GM18519 (cell line): Measurements from ENCODE around the gene CNN1.

Experiments used
- ATAC-seq: cut with Tn5 transposase; IDR thresholded peaks from one replicate; pipeline ENCODE4 v1.9.1; 2021; ENCODE audit warnings: mild to moderate bottlenecking, moderate library complexity; ENCODE audit not compliant: unreplicated experiment, low FRiP score

Gene CNN1

GRCh38 chr19:11538232-11539036 is at the start of gene CNN1:
Gene CNN1, plus strand, starts transcription at chr19:11538851. Its CDS starts 77 bp downstream, at chr19:11538928.
- no peak for ATAC-seq

- ATAC-seq = no peak
These were observed 49.3 kb upstream of the CNN1 start for GRCh38 chr19:11489378-11489777.

DNA sequence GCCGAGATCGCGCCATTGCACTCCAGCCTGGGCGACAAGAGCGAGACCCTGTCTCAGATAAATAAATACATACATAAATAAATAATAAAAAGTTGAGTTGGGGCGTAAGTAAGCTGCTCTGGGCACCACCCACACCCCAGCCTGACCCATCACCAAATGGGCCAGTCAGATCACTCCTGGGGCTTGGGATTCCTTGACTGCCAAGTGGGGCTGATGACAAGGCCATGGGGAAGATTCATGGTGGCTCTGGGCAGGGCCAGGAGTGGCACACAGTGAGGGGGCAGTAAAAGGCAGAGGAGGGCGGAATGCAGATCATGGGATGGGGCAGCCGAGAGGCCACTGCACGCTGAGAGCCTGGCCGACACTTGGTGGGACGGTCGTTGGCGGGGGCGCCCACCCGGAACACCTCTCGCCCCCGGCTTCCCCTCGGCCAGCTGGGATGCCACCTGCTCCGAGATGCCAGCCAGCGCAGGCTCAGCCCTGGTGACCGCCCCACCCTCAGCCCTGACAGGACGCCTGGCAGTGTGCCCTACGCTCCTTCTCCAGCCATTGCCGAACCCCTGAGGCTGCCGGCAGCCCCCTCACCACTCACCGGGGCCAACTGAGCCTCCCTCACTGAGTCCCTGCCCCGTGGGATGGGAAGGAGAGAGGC is 43.9 kb upstream of the CNN1 start:
- no peak for ATAC-seq

- ATAC-seq = no peak
These were observed 43.2 kb upstream of the CNN1 start for GRCh38 chr19:11495481-11495880.

GRCh38 chr19:11495885-11496284 is 42.8 kb upstream of the CNN1 start:
- no peak for ATAC-seq

GRCh38 chr19:11496391-11497163 is 42.1 kb upstream of the CNN1 start:
- ATAC-seq = no peak

DNA sequence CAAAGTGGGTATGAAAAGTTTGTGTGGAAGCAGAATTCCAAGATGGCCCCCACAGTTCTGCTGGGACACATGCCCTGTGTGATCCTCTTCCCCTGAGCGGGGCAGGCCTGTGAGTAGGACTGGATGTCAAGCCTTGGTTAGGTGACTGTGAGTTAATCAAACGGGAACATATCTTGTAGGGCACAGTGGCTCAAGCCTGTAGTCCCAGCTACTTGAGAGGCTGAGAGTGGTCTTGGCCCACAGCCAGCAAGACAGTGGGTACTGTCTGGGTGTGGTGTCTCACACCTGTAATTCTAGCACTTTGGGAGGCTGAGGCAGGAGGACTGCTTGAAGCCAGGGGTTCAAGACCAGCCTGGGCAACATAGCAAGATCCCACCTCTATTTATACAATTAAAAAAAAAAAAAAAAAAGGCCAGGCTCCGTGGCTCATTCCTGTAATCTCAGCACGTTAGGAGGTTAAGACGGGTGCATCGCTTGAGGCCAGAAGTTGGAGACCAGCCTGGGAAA is 39.4 kb upstream of the CNN1 start:
- no peak for ATAC-seq

DNA sequence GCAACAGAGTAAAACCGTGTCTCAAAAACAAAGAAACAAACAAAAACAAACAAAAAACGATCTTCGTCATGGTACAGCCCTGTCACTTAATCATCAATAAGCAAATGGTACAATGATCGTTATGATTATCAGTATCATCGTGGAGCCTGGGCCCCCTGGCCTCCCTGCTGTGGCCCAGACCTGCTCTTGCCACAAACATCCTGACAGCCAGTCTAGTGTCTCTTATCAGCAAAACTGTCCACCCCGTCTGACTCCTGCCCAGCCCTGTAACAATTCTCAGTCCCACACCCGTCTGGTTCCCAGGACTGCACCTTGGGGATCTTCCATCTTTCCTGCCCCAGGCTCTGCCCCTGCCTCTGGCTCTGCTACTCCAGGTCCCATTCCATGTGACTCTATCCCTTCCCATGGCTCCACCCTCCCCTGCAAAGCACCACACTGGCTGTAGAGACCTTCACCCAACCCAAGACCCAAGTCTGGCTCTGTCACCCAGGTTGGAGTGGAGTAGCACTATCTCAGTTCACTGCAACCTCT is 38.7 kb upstream of the CNN1 start:
- no peak for ATAC-seq

DNA sequence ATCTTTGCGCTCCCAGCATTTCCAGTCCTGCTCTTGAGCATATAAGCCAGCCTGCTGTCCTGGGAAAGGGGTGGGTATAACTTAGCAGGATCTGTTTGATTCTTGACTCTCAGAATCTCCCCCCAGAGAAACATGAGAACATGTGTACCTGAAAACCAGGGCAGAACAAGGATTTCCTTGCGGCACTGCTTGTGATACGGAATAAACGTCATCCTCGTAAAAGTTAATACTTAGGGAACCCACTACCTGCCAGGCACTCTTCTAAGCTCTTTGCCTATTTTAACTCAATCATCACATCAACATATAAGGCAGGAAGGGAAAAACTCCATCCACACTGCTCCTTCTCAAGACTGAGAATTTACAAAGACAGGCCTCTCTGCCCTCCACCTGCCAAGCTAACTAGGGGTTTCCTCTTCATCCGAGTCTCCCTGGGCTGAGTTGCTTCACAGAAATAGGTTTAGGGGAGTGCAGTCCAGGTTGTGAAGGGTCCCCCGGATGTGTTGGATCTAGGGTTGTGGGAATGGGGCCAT is 34.1 kb upstream of the CNN1 start:
- ATAC-seq = no peak

DNA sequence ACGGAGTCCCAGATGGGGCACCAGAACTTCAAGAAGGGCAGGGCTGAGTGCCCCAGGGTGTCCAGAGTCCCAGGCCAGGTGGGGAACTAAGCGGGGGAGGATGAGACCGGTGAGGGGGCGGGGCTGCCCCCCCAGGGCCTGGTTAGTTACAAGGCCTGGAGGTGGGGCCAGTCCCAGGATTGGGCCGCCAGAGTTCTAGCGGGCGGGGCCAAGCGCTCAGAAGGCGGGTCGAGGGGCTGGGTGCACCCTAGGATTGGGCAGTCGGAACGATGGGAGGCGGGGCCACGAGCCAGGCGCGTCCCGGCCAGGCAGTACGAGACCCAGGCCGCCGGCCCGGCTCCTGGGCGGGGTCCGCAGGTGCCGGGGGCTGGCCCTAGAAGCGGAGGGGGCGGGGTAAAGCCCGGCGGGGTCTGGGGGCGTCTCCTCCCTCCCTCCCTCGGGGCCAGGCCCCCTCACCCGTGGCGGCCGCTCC is 33.6 kb upstream of the CNN1 start:
- ATAC-seq = peak; percentile 72

- ATAC-seq = peak; percentile 27
These were observed 33.0 kb upstream of the CNN1 start, which contains the start of gene ZNF653 for GRCh38 chr19:11505504-11506100. Gene ZNF653, minus strand, starts transcription at chr19:11505839. Its CDS starts 53 bp downstream, at chr19:11505786.

DNA sequence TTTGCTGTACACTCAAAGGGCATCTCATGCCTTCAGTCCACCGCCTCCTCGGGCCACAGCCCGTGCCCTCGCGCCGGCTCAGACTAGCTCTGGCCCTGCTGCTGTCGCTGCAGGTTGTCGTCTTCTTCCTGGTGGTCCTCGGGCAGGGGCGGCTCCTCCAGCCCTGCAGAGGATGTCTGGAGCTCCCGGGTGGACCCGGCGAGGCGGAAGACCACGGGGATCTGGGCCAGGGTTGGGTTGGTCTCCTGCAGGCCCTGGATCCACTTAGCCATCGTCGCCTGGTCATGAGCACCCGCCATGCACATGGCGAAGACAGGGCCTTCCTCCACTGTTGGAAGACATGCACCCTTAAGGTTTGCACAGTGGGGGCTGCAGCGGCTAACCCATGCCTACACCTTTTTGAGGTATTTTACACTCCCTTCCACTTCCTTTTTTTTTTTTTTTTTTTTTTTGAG is 32.5 kb upstream of the CNN1 start:
- ATAC-seq = peak; percentile 20

GRCh38 chr19:11506967-11507366 is 31.7 kb upstream of the CNN1 start:
- ATAC-seq = no peak

- no peak for ATAC-seq
These were observed 31.1 kb upstream of the CNN1 start for GRCh38 chr19:11507370-11508078.

- no peak for ATAC-seq
These were observed 28.2 kb upstream of the CNN1 start for GRCh38 chr19:11510444-11510843.

- ATAC-seq = no peak
These were observed 24.7 kb upstream of the CNN1 start for GRCh38 chr19:11513946-11514345.

GRCh38 chr19:11519138-11519537 is 19.5 kb upstream of the CNN1 start:
- no peak for ATAC-seq

GRCh38 chr19:11528551-11529341 is 9.9 kb upstream of the CNN1 start, which contains the start of gene ECSIT:
Gene ECSIT, minus strand, starts transcription at chr19:11529134. Its CDS starts 9,964 bp downstream, at chr19:11519170.
- peak; percentile 73 for ATAC-seq
